IPS-20b (cell line): ENCODE data around the gene ZNF488.

ENCODE experiments used
- H3K27ac ChIP-seq: one replicate; pipeline ENCODE4 v1.5.1; 2013; ENCODE audit warnings: low read length
- H3K27me3 ChIP-seq: 2 replicates; pipeline ENCODE4 v1.6.1; 2013; ENCODE audit warnings: mild to moderate bottlenecking, low read length, inconsistent platforms; ENCODE audit not compliant: insufficient read depth
- H3K36me3 ChIP-seq: 2 replicates; pipeline ENCODE4 v1.6.1; 2013; ENCODE audit warnings: low read depth, mild to moderate bottlenecking, inconsistent platforms, low read length, moderate library complexity; ENCODE audit not compliant: insufficient read depth
- H3K4me1 ChIP-seq: 2 replicates; pipeline ENCODE4 v1.6.1; 2013; ENCODE audit warnings: mild to moderate bottlenecking, control low read depth, inconsistent platforms, low read length, moderate library complexity; ENCODE audit not compliant: insufficient read depth
- H3K4me3 ChIP-seq: 2 replicates; pipeline ENCODE4 v1.5.1; 2013; ENCODE audit warnings: mild to moderate bottlenecking, low read length, inconsistent platforms
- H3K9ac ChIP-seq: 2 replicates; pipeline ENCODE4 v1.6.1; 2013; ENCODE audit warnings: low read depth, mild to moderate bottlenecking, inconsistent platforms, low read length, moderate library complexity
- H3K9me3 ChIP-seq: 2 replicates; pipeline ENCODE4 v1.6.1; 2013; ENCODE audit warnings: mild to moderate bottlenecking, low read depth, low read length, inconsistent platforms; ENCODE audit not compliant: insufficient read depth

Gene ZNF488

DNA sequence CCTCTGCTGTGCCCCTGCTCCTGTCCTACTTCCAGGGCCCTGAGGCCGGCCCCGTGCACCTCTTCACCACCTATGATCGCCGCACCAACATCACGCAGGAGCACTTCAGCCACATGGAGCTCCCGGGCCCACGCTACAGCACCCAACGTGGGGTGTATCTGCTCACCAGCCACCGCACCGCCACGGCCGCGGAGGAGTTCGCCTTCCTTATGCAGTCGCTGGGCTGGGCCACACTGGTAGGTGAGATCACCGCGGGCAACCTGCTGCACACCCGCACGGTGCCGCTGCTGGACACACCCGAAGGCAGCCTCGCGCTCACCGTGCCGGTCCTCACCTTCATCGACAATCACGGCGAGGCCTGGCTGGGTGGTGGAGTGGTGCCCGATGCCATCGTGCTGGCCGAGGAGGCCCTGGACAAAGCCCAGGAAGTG, 34.1 kb downstream of the ZNF488 start:
- no peaks in the 10 kb centered on the region for H3K27me3 ChIP-seq
- no peak overlapping the region for H3K9ac ChIP-seq
- no peaks in the 10 kb centered on the region for H3K9me3 ChIP-seq
- H3K27ac ChIP-seq, result no peak overlapping the region
- H3K4me1 ChIP-seq, result no peaks in the 10 kb centered on the region
- no peaks in the 10 kb centered on the region for H3K36me3 ChIP-seq
- no peak overlapping the region for H3K4me3 ChIP-seq

DNA sequence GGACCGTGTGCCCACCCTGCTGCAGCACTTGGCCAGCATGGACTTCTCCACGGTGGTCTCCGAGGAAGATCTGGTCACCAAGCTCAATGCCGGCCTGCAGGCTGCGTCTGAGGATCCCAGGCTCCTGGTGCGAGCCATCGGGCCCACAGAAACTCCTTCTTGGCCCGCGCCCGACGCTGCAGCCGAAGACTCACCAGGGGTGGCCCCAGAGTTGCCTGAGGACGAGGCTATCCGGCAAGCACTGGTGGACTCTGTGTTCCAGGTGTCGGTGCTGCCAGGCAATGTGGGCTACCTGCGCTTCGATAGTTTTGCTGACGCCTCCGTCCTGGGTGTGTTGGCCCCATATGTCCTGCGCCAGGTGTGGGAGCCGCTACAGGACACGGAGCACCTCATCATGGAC, 34.6 kb downstream of the ZNF488 start:
- Histone ChIP-seq H3K27me3 (no peaks in the 10 kb centered on the region), H3K9ac (no peak overlapping the region), H3K27ac (no peak overlapping the region), H3K4me1 (no peaks in the 10 kb centered on the region), H3K36me3 (no peaks in the 10 kb centered on the region), H3K9me3 (no peaks in the 10 kb centered on the region), H3K4me3 (no peak overlapping the region)

DNA sequence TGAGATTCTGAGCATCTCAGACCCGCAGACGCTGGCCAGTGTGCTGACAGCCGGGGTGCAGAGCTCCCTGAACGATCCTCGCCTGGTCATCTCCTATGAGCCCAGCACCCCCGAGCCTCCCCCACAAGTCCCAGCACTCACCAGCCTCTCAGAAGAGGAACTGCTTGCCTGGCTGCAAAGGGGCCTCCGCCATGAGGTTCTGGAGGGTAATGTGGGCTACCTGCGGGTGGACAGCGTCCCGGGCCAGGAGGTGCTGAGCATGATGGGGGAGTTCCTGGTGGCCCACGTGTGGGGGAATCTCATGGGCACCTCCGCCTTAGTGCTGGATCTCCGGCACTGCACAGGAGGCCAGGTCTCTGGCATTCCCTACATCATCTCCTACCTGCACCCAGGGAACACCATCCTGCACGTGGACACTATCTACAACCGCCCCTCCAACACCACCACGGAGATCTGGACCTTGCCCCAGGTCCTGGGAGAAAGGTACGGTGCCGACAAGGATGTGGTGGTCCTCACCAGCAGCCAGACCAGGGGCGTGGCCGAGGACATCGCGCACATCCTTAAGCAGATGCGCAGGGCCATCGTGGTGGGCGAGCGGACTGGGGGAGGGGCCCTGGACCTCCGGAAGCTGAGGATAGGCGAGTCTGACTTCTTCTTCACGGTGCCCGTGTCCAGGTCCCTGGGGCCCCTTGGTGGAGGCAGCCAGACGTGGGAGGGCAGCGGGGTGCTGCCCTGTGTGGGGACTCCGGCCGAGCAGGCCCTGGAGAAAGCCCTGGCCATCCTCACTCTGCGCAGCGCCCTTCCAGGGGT, 35.2 kb downstream of the ZNF488 start:
- H3K9ac ChIP-seq, result no peak overlapping the region
- H3K4me3 ChIP-seq, result no peak overlapping the region
- H3K27ac ChIP-seq, result no peak overlapping the region
- H3K27me3 ChIP-seq, result no peaks in the 10 kb centered on the region
- no peaks in the 10 kb centered on the region for H3K9me3 ChIP-seq
- no peaks in the 10 kb centered on the region for H3K36me3 ChIP-seq
- no peaks in the 10 kb centered on the region for H3K4me1 ChIP-seq

DNA sequence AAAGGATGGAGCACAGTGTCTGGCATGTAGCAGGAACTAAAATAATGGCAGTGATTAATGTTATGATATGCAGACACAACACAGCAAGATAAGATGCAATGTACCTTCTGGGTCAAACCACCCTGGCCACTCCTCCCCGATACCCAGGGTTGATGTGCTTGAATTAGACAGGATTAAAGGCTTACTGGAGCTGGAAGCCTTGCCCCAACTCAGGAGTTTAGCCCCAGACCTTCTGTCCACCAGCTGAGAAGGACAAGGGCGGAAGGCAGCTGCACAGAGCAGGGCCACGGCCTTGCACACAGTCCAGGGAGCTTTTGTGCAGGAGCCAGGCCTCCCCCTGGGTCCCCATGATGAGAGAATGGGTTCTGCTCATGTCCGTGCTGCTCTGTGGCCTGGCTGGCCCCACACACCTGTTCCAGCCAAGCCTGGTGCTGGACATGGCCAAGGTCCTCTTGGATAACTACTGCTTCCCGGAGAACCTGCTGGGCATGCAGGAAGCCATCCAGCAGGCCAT, 35.9 kb downstream of the ZNF488 start, which contains the start of gene RBP3:
Gene RBP3, plus strand, starts transcription at position 226 of the 514 bp plus-strand sequence. Its CDS starts 122 bp downstream, at position 348.
- Histone ChIP-seq H3K4me1 (no peaks in the 10 kb centered on the region), H3K27me3 (no peaks in the 10 kb centered on the region), H3K27ac (no peak within 1 kb of the TSS), H3K9ac (no peak within 1 kb of the TSS), H3K9me3 (no peaks in the 10 kb centered on the region), H3K4me3 (no peak within 1 kb of the TSS), H3K36me3 (no peaks in the 10 kb centered on the region)

DNA sequence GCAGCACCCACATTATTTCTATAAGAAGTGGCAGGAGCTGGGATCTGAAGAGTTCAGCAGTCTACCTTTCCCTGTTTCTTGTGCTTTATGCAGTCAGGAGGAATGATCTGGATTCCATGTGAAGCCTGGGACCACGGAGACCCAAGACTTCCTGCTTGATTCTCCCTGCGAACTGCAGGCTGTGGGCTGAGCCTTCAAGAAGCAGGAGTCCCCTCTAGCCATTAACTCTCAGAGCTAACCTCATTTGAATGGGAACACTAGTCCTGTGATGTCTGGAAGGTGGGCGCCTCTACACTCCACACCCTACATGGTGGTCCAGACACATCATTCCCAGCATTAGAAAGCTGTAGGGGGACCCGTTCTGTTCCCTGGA, 36.8 kb downstream of the ZNF488 start:
- no peaks in the 10 kb centered on the region for H3K36me3 ChIP-seq
- H3K4me3 ChIP-seq, result no peak overlapping the region
- H3K9ac ChIP-seq, result no peak overlapping the region
- no peaks in the 10 kb centered on the region for H3K4me1 ChIP-seq
- no peaks in the 10 kb centered on the region for H3K27me3 ChIP-seq
- no peaks in the 10 kb centered on the region for H3K9me3 ChIP-seq
- H3K27ac ChIP-seq, result no peak overlapping the region

DNA sequence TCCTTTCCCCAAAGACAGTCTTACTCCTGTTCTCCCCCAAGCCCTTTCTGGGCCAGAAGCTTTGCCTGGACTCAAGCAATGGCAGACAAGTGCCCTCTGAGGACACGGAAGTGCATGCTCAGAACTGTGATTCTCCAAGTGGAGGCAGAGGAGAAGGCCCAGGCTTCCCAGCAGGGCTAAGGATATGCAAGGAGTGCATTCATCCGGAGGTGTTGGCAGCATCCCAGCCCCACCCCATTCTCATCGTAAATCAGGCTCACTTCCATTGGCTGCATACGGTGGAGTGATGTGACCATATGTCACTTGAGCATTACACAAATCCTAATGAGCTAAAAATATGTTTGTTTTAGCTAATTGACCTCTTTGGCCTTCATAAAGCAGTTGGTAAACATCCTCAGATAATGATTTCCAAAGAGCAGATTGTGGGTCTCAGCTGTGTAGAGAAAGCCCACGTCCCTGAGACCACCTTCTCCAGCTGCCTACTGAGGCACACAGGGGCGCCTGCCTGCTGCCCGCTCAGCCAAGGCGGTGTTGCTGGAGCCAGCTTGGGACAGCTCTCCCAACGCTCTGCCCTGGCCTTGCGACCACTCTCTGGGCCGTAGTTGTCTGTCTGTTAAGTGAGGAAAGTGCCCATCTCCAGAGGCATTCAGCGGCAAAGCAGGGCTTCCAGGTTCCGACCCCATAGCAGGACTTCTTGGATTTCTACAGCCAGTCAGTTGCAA, 37.4 kb downstream of the ZNF488 start:
- Histone ChIP-seq H3K36me3 (no peaks in the 10 kb centered on the region), H3K4me3 (no peak overlapping the region), H3K4me1 (no peaks in the 10 kb centered on the region), H3K9me3 (no peaks in the 10 kb centered on the region), H3K9ac (no peak overlapping the region), H3K27me3 (no peaks in the 10 kb centered on the region), H3K27ac (no peak overlapping the region)

DNA sequence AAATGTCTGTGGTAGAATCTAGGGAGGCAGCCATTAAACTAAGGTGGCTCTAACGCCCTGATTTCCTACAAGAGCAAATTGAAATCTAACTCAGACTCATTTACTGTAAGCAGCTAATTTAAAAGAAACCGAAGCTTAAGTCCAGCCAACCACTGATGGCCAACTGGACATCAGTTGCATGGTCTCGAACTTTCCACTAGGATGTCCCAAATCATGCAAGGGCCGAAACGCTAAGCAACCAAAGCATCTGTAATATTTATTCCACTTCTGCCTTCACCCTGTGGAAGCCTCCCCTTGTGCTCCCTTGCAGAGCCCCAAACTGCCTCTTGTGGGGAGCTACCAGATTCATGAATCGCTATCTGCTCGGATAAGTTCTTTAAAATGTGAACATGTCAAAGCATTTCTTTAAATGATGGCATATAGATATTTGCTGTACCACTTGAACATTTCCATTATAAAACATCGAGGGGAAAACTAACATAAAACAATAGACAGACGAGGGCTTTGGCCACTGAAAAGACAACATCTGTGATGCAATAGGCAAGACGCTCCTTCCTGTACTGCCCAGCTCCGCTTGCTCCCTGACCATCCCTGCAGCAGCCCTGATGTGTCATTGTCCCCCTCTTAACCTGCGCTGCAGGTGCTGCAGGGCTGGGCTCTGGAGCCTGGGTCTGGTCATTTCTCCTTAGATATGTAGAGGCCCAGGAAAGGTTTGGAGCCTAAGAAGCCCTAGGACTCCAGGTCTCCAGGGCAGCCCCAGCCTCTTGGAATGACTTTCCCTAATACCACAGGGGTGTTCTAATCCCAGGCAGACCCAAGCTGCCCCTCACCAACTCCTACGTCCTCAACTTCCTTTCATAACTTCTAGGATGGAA, 38.9 kb downstream of the ZNF488 start:
- no peaks in the 10 kb centered on the region for H3K4me1 ChIP-seq
- no peak overlapping the region for H3K9ac ChIP-seq
- no peaks in the 10 kb centered on the region for H3K36me3 ChIP-seq
- H3K9me3 ChIP-seq, result no peaks in the 10 kb centered on the region
- no peak overlapping the region for H3K4me3 ChIP-seq
- H3K27ac ChIP-seq, result no peak overlapping the region
- H3K27me3 ChIP-seq, result no peaks in the 10 kb centered on the region

DNA sequence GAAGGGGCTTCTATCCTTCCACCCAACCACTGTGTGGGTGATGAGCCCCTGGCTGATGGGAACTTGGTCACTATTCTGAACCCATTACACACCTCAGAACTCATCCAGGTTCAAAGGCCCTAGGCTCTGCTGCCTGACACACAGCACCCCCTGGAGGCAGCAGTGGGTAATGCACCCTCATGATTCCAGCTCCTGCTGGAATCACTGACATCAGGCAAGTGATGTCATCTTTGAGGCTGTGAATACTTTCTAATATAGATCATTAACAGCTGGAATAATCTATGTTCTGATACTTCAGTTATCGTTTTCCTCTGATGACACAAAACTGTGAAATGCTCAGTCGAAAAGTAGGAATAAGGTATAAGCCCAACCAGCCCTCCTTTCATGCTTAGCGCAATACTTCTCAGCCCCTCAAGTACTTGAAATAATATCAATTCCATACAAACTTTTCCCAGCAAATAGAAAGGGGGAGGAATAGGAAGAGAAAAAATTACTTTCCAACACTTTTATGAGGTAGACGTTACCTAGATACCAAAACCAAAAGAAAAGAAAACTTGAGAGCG, 43.4 kb downstream of the ZNF488 start:
- Histone ChIP-seq H3K4me1 (no peaks in the 10 kb centered on the region), H3K36me3 (no peaks in the 10 kb centered on the region), H3K27ac (no peak overlapping the region), H3K27me3 (no peaks in the 10 kb centered on the region), H3K9me3 (no peaks in the 10 kb centered on the region), H3K9ac (no peak overlapping the region), H3K4me3 (no peak overlapping the region)

DNA sequence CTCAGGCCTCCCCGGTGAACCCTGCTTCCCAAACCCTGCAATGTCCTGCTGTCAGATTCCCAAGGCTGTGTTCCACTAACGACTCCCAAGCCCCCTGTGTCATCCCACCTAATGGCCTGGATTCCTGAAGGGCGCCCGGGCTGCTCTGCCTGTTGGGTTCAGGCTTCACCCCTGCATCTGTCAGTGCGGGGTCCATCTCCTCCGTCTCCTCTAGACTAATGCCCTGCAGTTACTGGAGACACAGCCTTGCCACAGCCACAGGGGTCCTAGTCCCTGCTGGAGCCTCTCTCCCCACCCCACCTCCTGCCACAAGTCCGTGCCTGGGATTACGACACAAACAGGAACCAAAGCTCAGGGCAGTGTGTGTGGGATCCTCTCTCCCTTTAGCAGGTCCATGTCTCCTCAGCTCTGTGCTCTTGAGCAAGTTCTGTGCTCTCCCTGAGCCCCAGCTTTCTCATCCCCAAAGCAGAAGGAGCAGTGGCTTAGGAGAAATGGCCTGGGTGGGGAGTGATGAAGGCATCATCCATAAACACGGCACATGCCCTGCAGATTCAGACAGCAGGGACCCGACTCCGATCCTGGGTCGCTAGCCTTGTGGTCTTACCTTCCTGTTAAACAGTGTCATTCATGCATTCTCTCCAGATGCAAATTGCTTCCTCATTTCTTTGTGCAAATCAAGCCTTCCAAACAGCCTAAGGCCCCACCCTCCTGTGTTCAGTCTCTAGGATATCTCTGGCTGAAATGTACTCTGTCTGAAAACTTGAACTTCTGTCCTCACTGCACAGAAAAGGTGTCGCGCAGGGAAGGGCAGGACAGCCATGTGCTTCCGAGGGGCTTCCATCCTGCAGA, 44.1 kb downstream of the ZNF488 start:
- no peaks in the 10 kb centered on the region for H3K36me3 ChIP-seq
- H3K9me3 ChIP-seq, result no peaks in the 10 kb centered on the region
- H3K4me3 ChIP-seq, result no peak overlapping the region
- H3K9ac ChIP-seq, result no peak overlapping the region
- H3K27me3 ChIP-seq, result no peaks in the 10 kb centered on the region
- H3K27ac ChIP-seq, result no peak overlapping the region
- H3K4me1 ChIP-seq, result no peaks in the 10 kb centered on the region

DNA sequence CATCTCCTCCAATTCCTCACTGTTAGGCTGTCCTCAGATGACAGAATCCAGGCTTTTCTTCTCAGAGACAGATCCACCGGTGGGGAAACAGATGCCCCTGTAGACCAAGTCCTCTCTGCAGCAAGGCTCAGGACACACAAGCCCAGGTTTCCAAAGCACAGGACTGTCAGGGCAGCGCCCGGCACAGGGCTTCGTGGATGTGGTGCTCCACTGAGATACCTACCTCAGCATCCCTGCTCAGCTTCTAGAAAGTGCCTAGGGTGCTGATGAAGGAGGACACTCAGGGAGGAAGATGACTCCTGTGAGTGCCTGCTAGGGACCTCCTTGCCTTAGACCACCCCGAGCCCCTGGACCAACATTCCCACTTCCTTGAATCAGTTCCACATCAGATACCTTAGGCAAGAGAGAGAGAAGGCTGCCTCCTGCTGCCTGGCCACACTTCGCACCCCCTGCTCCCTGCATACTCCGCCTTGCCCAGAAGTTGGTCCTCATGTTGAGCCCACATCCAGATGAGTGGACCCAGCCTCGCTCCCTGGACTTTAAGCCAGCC, 44.8 kb downstream of the ZNF488 start:
- Histone ChIP-seq H3K27ac (no peak overlapping the region), H3K4me3 (no peak overlapping the region), H3K36me3 (no peaks in the 10 kb centered on the region), H3K9me3 (no peaks in the 10 kb centered on the region), H3K4me1 (no peaks in the 10 kb centered on the region), H3K27me3 (no peaks in the 10 kb centered on the region), H3K9ac (no peak overlapping the region)
